Choroid plexus epithelial cell (primary cell): ENCODE results near the gene EXOSC7.
"Not testable (repeated sequence)": the region's sequence is repeated elsewhere in the genome, so short reads cannot be mapped to it uniquely, and the experiment has no call there.

Source experiments
- DNase-seq: peaks from one replicate; pipeline ENCODE4 v3.0.0-alpha.2; 2010; ENCODE audit warnings: low read depth
- H3K4me3 ChIP-seq: 2 replicates; pipeline ENCODE4 v1.5.1; 2011; ENCODE audit warnings: low read depth, mild to moderate bottlenecking, control low read depth, low read length, moderate library complexity
- CTCF ChIP-seq: conservative IDR thresholded peaks from 2 replicates; pipeline ENCODE4 v1.5.1; 2011; ENCODE audit warnings: low read depth, mild to moderate bottlenecking, control low read depth, inconsistent platforms, low read length, moderate library complexity

The EXOSC7 gene

GRCh38 chr3:44984335-44984734 is 8.3 kb downstream of the EXOSC7 start:
- TF ChIP-seq CTCF = no peak
- no peak overlapping the region for H3K4me3 ChIP-seq
- DNase-seq = no peak

- H3K4me3 ChIP-seq, DNase-seq: not testable (repeated sequence)
Measured at GRCh38 chr3:44986330-44986729, 10.3 kb downstream of the EXOSC7 start.

- TF ChIP-seq CTCF = no peak
- DNase-seq = no peak
- H3K4me3 ChIP-seq = no peak overlapping the region
Measured at GRCh38 chr3:44987332-44987731, 11.3 kb downstream of the EXOSC7 start.

- DNase-seq = peak; percentile 50
- peak; percentile 63 for TF ChIP-seq CTCF
- no peak overlapping the region for H3K4me3 ChIP-seq
Measured at GRCh38 chr3:44988073-44988472, 12.0 kb downstream of the EXOSC7 start.

- no peak for TF ChIP-seq CTCF
Measured at GRCh38 chr3:44989141-44989540, 13.1 kb downstream of the EXOSC7 start.

GRCh38 chr3:44989636-44990373 is 13.8 kb downstream of the EXOSC7 start:
- H3K4me3 ChIP-seq = no peak overlapping the region
- TF ChIP-seq CTCF = no peak
- DNase-seq = no peak

More at GRCh38 chr3:44989141-44989540, 13.1 kb downstream of the EXOSC7 start:
- no peak overlapping the region for H3K4me3 ChIP-seq
- DNase-seq = no peak

- no peak for TF ChIP-seq CTCF
- DNase-seq = no peak
Measured at GRCh38 chr3:44991326-44991725, 15.3 kb downstream of the EXOSC7 start.

More at GRCh38 chr3:44991326-44991725, 15.3 kb downstream of the EXOSC7 start:
- no peak overlapping the region for H3K4me3 ChIP-seq
